Right lobe of liver (tissue), 6 donors: ENCODE measurements around the gene KCTD15. TPM values are rescaled to one million over a fixed set of nuclear protein-coding genes. Genes with fewer than 3 reads are reported as not detected.

ENCODE experiments used
- ATAC-seq, 4 donors: fragments of 200-7000 bp; cut with Tn5 transposase; one replicate each; pipeline ENCODE4 v1.9.1; 2020; ENCODE audit warnings: mild to moderate bottlenecking in 4 of 4, moderate library complexity in 4 of 4
- DNase-seq, 3 donors: peaks; one replicate each; pipeline ENCODE4 v3.0.0-alpha.2; 2020
- H3K27ac ChIP-seq, 3 donors: fragments of 200-600 bp; one replicate each; pipeline ENCODE4 v1.8.0; 2022
- H3K27me3 ChIP-seq, 2 donors: fragments of 200-600 bp; one replicate each; pipeline ENCODE4 v1.8.0; 2022
- H3K36me3 ChIP-seq, 4 donors: fragments of 200-600 bp; sonication (generic) in 1 of 4; one replicate each; pipeline versions ENCODE4 v1.5.1 to v1.8.0; 2017 to 2022; ENCODE audit warnings: control low read depth in 1 of 4
- H3K4me1 ChIP-seq, 4 donors: fragments of 200-600 bp; sonication (generic) in 1 of 4; one replicate each; pipeline versions ENCODE4 v1.5.1 to v1.8.0; 2017 to 2022; ENCODE audit warnings: control low read depth in 1 of 4
- H3K4me3 ChIP-seq, 3 donors: fragments of 200-600 bp; one replicate each; pipeline ENCODE4 v1.8.0; 2022
- H3K9me3 ChIP-seq, 4 donors: fragments of 200-600 bp; sonication (generic) in 1 of 4; one replicate each; pipeline versions ENCODE4 v1.5.1 to v1.8.0; 2017 to 2022; ENCODE audit warnings: control low read depth in 1 of 4
- POLR2A ChIP-seq: fragments of 450-650 bp; IDR thresholded peaks from one replicate; pipeline ENCODE4 v1.6.1; 2017; ENCODE audit warnings: antibody characterized with exemption, mild to moderate bottlenecking
- WGBS: methylation state at CpG from one replicate; pipeline ENCODE4 v1.1.6; 2018; ENCODE audit warnings: low coverage, low lambda C conversion rate; ENCODE audit not compliant: insufficient coverage; ENCODE audit errors: missing lambda C conversion rate; 5-methylcytosine and 5-hydroxymethylcytosine counted together
- intact Hi-C, 2 donors: fragments of 100-400 bp; cut with DNase I; formaldehyde crosslinking; loops; one replicate each; pipeline versions ENCODE4 v1.11.2 to v1.14.1; 2022
- total RNA-seq, 6 experiments: library from RNA; depleted of rRNA in 2 of 6; stranded (reverse); fragments of >200 nt in 2 of 6; fragmentation: NEBNext Ultra II Directional in 3 of 6; extraction: Animal tissue kit (Norgen Biotek cat#: 25700) in 3 of 6; gene quantifications; one replicate each; pipeline versions ENCODE4 v1.1.0 to v1.2.4, GENCODE V29; 2016 to 2023
- TF ChIP-seq, protein P1 (sequence below), 4 donors: fragments of 200-600 bp in 3 of 4; fragments of 450-650 bp in 1 of 4; IDR thresholded peaks; one replicate each; pipeline versions ENCODE4 v1.5.1 to v1.8.0; 2016 to 2022; ENCODE audit warnings: antibody characterized with exemption in 4 of 4, mild to moderate bottlenecking in 2 of 4
- donor health status: DM: no; HTN: yes; CAD: no.
- donor health status: DM: no; HTN: no; CAD: no.
- donor health status: DM: no; HTN: no; CAD: no.
- donor health status: DM: no; HTN: yes; CAD: no.
- donor health status: DM: no; HTN: yes; CAD: no.

Gene KCTD15
- total RNA-seq, 6 experiments from 2014 or later: 5.0 to 27.0 (median 11.5) TPM

DNA sequence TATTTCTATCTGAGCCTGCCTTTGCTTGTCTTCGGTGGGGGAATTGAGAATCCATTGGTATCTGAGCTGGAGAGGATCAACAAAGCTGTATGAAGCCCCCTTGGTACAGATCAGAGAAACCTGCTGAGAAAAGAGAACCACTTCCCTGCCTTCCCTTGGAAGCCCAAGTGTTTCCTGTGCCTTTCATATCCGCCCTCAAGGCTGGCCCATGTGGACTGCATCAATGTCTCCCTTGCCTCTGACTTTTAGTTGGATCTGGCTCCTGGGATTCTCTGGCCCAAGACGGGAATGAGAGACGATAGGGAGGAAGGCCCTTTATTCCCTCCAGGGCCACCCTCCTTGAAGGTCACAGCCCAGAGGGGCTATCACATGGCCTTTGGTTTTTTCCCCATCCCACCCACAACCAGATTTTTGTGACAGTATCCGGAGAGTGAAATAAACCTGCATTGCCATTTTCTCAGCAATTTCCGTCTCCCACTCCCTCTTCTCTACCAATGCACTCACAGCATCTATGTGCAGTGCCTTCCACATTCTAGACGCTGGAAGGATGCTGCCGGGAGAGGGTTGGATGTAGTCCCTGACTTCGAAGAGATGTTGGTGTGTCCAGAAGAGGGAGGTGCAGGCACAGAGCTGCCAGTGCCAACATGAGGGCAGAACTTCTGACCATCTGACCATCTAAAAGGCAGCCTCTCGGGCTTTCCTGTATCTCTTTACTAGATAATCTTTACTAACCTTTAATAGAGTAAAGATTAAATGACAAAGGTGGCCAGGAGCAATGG is 63.8 kb downstream of the KCTD15 start:
- TF ChIP-seq, protein P1, sequence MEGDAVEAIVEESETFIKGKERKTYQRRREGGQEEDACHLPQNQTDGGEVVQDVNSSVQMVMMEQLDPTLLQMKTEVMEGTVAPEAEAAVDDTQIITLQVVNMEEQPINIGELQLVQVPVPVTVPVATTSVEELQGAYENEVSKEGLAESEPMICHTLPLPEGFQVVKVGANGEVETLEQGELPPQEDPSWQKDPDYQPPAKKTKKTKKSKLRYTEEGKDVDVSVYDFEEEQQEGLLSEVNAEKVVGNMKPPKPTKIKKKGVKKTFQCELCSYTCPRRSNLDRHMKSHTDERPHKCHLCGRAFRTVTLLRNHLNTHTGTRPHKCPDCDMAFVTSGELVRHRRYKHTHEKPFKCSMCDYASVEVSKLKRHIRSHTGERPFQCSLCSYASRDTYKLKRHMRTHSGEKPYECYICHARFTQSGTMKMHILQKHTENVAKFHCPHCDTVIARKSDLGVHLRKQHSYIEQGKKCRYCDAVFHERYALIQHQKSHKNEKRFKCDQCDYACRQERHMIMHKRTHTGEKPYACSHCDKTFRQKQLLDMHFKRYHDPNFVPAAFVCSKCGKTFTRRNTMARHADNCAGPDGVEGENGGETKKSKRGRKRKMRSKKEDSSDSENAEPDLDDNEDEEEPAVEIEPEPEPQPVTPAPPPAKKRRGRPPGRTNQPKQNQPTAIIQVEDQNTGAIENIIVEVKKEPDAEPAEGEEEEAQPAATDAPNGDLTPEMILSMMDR (IDR thresholded peaks at IDR 0.05): peak in 1 of 4 donors; percentile 9
- no peak for TF ChIP-seq POLR2A
- 65% methylated on average over 9 of the region's 10 CpGs for WGBS

DNA sequence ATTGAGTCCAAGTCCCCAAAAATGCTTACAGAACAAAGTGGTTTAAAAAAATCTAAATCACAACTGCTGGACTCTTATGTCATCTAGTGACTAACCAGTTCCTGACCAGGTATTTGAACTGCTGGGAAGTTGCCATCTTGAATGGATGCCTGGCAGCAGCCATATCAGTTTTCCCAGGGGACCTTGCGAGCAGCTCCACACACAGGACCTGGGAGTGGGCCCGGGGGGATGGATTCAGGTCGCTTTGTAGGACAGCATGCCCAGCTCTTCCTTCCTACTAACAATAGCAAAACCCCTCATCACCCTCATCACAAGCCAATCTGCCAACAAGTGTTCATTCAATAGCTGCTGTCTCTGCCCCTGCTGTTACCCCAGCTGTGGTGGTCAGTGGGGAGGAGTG is 65.3 kb downstream of the KCTD15 start:
- Histone ChIP-seq H3K4me1 (no peaks in the 10 kb centered on the region), H3K4me3 (no peak overlapping the region), H3K36me3 (no peaks in the 10 kb centered on the region), H3K9me3 (no peaks in the 10 kb centered on the region), H3K27me3 (no peaks in the 10 kb centered on the region), H3K27ac (no peak overlapping the region)
- no peak for TF ChIP-seq POLR2A
- TF ChIP-seq, protein P1 (IDR thresholded peaks at IDR 0.05): no peak
- intact Hi-C loops: no loop called here
- no peak for DNase-seq
- ATAC-seq: no peak
- WGBS: no CpG with 5 or more reads among the region's 3 CpGs

More for the DNA sequence above, 63.8 kb downstream of the KCTD15 start:
- no peak overlapping the region for H3K4me3 ChIP-seq
- no peaks in the 10 kb centered on the region for H3K9me3 ChIP-seq
- no peaks in the 10 kb centered on the region for H3K27me3 ChIP-seq
- intact Hi-C loops: no loop called here
- H3K4me1 ChIP-seq: no peaks in the 10 kb centered on the region
- no peak overlapping the region for H3K27ac ChIP-seq
- ATAC-seq (no peak), DNase-seq (no peak)
- no peaks in the 10 kb centered on the region for H3K36me3 ChIP-seq

DNA sequence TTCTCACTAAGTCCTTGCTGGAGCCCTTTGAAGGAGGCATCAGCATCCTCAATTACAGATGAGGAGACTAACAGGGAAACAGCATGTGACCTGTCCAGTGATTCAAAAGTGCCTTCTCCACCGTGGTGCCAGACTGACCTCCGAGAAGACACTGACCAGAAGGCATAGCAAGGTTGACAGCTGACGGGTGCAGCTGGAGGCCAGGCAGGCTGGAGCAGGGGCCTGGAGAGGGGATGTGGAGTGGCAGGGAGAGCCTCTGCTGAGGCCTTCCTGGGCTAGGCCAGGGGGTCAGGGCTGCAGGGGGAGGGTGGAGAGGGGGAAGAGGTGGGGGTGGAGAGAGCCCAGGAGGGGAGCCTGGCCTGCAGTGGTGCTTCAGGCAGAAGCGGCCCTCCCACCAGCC is 66.3 kb downstream of the KCTD15 start:
- no peaks in the 10 kb centered on the region for H3K36me3 ChIP-seq
- intact Hi-C loops: no loop called here
- H3K27me3 ChIP-seq: no peaks in the 10 kb centered on the region
- no peaks in the 10 kb centered on the region for H3K4me1 ChIP-seq
- TF ChIP-seq POLR2A: no peak
- TF ChIP-seq, protein P1 (IDR thresholded peaks at IDR 0.05): no peak
- no peak overlapping the region for H3K27ac ChIP-seq
- ATAC-seq: peak in 1 of 4 donors; percentile 11
- H3K4me3 ChIP-seq: no peak overlapping the region
- DNase-seq: no peak
- 60% methylated on average over 2 of the region's 4 CpGs for WGBS
- no peaks in the 10 kb centered on the region for H3K9me3 ChIP-seq

DNA sequence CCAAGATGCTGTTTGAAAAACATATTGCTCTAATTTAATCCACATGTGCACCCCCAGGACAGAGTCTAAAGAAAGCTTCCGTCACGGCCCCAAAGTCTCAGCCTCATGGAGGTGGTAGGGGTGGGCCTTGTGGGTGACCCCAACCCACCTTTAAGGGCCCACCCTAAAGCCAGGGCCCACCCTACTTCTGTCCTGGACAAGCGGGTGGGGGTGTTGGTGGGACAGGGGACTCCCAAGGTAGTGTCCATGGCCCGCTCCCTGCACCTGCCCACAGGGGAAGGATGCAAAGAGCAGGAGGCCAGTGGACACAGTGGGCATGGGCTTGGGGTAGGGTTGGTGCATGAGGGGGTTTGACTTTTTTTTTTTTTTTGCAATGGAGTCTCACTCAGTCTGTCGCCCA is 66.8 kb downstream of the KCTD15 start:
- DNase-seq (no peak), ATAC-seq (peak in 1 of 4 donors; percentile 34)
- H3K4me3 ChIP-seq: no peak overlapping the region
- no peaks in the 10 kb centered on the region for H3K4me1 ChIP-seq
- intact Hi-C loops: no loop called here
- no peaks in the 10 kb centered on the region for H3K9me3 ChIP-seq
- no peaks in the 10 kb centered on the region for H3K27me3 ChIP-seq
- no peak overlapping the region for H3K27ac ChIP-seq
- TF ChIP-seq POLR2A: no peak
- TF ChIP-seq, protein P1 (IDR thresholded peaks at IDR 0.05): no peak
- H3K36me3 ChIP-seq: no peaks in the 10 kb centered on the region
- 77% methylated on average over 3 of the region's 5 CpGs for WGBS
